NCI-H2196 treated with DMSO at 0.1 percent for 48 hours (cell line): ENCODE measurements around the gene MAP1LC3B2.
"Not testable (repeated sequence)": the region's sequence is repeated elsewhere in the genome, so short reads cannot be mapped to it uniquely, and the experiment has no call there.

ENCODE experiments used
- DNase-seq: peaks from one replicate; lab custom pipeline; 2025; ENCODE audit not compliant: unreplicated experiment; lab: John Stamatoyannopoulos, UW

The MAP1LC3B2 gene

GRCh38 chr12:116556964-116557698 lies 2.0 kb upstream of the MAP1LC3B2 start:
- DNase-seq, result no peak

GRCh38 chr12:116558280-116559161 lies 660 bp upstream of the MAP1LC3B2 start:
- no peak for DNase-seq

GRCh38 chr12:116561181-116561821 lies 2.1 kb downstream of the MAP1LC3B2 start:
- no peak for DNase-seq

GRCh38 chr12:116562090-116562489 lies 2.9 kb downstream of the MAP1LC3B2 start:
- DNase-seq, result no peak

GRCh38 chr12:116563262-116563661 lies 4.1 kb downstream of the MAP1LC3B2 start:
- DNase-seq, result no peak

GRCh38 chr12:116564080-116564479 lies 4.9 kb downstream of the MAP1LC3B2 start:
- DNase-seq, result no peak

- not testable (repeated sequence) for DNase-seq
Observed at GRCh38 chr12:116565221-116565620, 6.0 kb downstream of the MAP1LC3B2 start.

GRCh38 chr12:116565963-116566362 lies 6.8 kb downstream of the MAP1LC3B2 start:
- no peak for DNase-seq

- DNase-seq, result no peak
Observed at GRCh38 chr12:116568203-116568602, 9.0 kb downstream of the MAP1LC3B2 start.

- DNase-seq, result no peak
Observed at GRCh38 chr12:116571089-116571488, 11.9 kb downstream of the MAP1LC3B2 start.

- DNase-seq, result no peak
Observed at GRCh38 chr12:116573776-116574175, 14.6 kb downstream of the MAP1LC3B2 start.

- not testable (repeated sequence) for DNase-seq
Observed at GRCh38 chr12:116575754-116576153, 16.6 kb downstream of the MAP1LC3B2 start.

GRCh38 chr12:116577154-116577561 lies 18.0 kb downstream of the MAP1LC3B2 start:
- no peak for DNase-seq

- DNase-seq, result no peak
Observed at GRCh38 chr12:116578051-116578450, 18.9 kb downstream of the MAP1LC3B2 start.

GRCh38 chr12:116582610-116583009 lies 23.4 kb downstream of the MAP1LC3B2 start:
- DNase-seq, result no peak

GRCh38 chr12:116583129-116583694 lies 24.0 kb downstream of the MAP1LC3B2 start:
- no peak for DNase-seq

GRCh38 chr12:116587270-116587669 lies 28.1 kb downstream of the MAP1LC3B2 start:
- no peak for DNase-seq

- no peak for DNase-seq
Observed at GRCh38 chr12:116588390-116589028, 29.3 kb downstream of the MAP1LC3B2 start.

GRCh38 chr12:116589581-116589980 lies 30.4 kb downstream of the MAP1LC3B2 start:
- DNase-seq, result no peak

GRCh38 chr12:116590561-116590960 lies 31.4 kb downstream of the MAP1LC3B2 start:
- DNase-seq, result no peak
